Measurements from ENCODE around the gene MYH10.

MYH10 gene

DNA sequence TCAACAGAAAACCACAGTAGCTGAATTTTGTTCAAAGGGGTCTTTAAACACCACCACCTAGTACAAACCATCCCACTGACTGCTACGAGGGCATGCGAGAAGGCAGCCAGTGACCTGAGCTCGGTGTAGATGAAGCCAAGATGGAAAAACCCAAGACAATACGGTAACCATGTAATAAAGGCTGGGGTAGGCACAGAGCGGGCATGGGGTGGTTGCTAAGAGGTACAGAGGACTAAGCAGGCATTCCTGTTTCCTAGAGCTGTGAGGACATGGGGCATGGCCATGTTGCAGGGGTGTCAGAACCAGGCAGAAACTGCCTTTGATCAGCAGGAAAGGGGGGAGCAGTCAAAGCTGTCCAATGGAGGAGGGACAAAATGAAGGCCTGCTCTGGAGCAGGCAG, 142.8 kb downstream of the MYH10 start:
- Histone ChIP-seq H3K4me1 (no peaks in the 10 kb centered on the region), H3K9me3 (no peaks in the 10 kb centered on the region), H3K27me3 (no peaks in the 10 kb centered on the region), H3K27ac (no peak overlapping the region), H3K4me3 (no peak overlapping the region), H3K36me3 (peaks cover 94 to 98% (median 95%) of the 10 kb centered on the region in 3 donors)
- no peak for DNase-seq
- intact Hi-C loops (cut with DNase I; ENCODE audit: low total_unique reads), result no loop called here
- TF ChIP-seq, protein P1, sequence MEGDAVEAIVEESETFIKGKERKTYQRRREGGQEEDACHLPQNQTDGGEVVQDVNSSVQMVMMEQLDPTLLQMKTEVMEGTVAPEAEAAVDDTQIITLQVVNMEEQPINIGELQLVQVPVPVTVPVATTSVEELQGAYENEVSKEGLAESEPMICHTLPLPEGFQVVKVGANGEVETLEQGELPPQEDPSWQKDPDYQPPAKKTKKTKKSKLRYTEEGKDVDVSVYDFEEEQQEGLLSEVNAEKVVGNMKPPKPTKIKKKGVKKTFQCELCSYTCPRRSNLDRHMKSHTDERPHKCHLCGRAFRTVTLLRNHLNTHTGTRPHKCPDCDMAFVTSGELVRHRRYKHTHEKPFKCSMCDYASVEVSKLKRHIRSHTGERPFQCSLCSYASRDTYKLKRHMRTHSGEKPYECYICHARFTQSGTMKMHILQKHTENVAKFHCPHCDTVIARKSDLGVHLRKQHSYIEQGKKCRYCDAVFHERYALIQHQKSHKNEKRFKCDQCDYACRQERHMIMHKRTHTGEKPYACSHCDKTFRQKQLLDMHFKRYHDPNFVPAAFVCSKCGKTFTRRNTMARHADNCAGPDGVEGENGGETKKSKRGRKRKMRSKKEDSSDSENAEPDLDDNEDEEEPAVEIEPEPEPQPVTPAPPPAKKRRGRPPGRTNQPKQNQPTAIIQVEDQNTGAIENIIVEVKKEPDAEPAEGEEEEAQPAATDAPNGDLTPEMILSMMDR (IDR thresholded peaks at IDR 0.05), result no peak

DNA sequence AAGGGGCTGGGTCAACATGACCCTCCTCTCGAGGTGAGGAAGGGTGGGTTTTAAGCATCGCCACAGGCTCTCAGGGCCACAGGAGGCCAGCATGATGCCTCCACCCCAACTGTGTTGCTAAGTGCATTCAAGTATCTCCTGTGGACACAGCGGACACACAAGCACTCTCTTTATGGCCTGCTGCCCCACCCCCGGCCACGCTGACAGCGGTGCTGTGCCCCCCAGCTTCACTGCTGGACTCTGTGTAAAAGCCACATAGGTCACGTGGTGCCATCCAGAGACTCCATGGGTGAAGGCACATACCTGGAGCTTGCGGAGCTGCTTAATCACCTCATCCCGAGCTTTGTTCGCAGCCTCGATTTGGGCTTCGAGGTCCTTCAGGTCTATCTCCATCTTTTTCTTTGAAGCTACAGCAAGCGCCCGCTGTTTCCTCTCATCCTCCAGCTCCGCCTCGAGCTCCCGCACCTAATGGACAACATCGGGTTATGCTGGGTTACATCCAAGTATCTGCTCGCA, 143.3 kb downstream of the MYH10 start:
- Histone ChIP-seq H3K4me3 (no peak overlapping the region), H3K36me3 (peaks cover 94 to 98% (median 95%) of the 10 kb centered on the region in 3 donors), H3K9me3 (no peaks in the 10 kb centered on the region), H3K4me1 (no peaks in the 10 kb centered on the region), H3K27ac (no peak overlapping the region), H3K27me3 (no peaks in the 10 kb centered on the region)
- intact Hi-C loops (cut with DNase I; ENCODE audit: low total_unique reads), result no loop called here
- TF ChIP-seq, protein P1 (IDR thresholded peaks at IDR 0.05), result no peak
- DNase-seq, result no peak

DNA sequence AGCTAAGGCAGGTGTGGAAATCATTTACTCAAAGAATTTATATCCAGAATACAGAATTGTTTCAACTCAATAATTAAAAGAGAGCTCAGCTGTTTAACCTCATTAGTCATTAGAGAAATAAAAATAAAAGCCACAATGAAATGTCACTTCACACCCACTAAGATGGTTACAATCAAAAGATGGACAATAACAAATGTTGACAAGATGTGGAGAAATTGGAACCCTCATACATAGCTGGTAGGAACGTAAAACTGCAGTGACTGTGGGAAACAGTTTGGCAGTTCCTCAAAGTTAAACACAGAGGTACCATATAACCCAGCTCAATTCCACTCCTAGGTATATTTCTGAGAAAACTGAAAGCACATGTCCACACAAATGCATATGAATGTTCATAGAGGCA, 145.0 kb downstream of the MYH10 start:
- H3K36me3 ChIP-seq, result peaks cover 94 to 95% (median 94%) of the 10 kb centered on the region in 3 donors
- H3K27me3 ChIP-seq, result no peaks in the 10 kb centered on the region
- no peak for DNase-seq

DNA sequence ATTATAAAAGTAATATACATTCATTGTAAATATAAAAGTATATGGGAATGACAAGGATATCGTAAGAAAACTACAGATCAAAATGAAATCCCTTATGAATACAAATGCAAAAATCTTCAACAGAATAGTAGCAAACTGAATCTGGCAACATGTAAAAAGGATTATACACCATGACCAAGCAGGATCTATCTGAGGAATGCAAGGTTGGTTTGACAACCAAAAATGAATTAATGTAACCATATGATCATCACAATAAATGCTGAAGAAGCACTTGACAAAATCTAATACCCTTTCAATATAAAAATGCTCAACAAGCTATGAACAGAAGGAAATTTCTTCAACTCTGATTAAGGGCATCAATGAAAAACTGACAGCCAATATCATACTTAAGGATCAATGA, 146.1 kb downstream of the MYH10 start:
- intact Hi-C loops (cut with DNase I; ENCODE audit: low total_unique reads), result no loop called here
- no peaks in the 10 kb centered on the region for H3K9me3 ChIP-seq
- no peaks in the 10 kb centered on the region for H3K27me3 ChIP-seq
- TF ChIP-seq, protein P1 (IDR thresholded peaks at IDR 0.05), result no peak
- no peak overlapping the region for H3K4me3 ChIP-seq
- H3K4me1 ChIP-seq, result peaks cover 0 to 22% (median 6%) of the 10 kb centered on the region in 4 donors
- H3K27ac ChIP-seq, result no peak overlapping the region
- no peak for DNase-seq
- peaks cover 95 to 97% (median 96%) of the 10 kb centered on the region in 3 donors for H3K36me3 ChIP-seq

More for the DNA sequence above, 145.0 kb downstream of the MYH10 start:
- peaks cover 0 to 13% (median under 1%) of the 10 kb centered on the region in 4 donors for H3K4me1 ChIP-seq
- H3K4me3 ChIP-seq, result no peak overlapping the region
- intact Hi-C loops (cut with DNase I; ENCODE audit: low total_unique reads), result no loop called here
- H3K27ac ChIP-seq, result no peak overlapping the region
- TF ChIP-seq, protein P1 (IDR thresholded peaks at IDR 0.05), result no peak
- H3K9me3 ChIP-seq, result no peaks in the 10 kb centered on the region

DNA sequence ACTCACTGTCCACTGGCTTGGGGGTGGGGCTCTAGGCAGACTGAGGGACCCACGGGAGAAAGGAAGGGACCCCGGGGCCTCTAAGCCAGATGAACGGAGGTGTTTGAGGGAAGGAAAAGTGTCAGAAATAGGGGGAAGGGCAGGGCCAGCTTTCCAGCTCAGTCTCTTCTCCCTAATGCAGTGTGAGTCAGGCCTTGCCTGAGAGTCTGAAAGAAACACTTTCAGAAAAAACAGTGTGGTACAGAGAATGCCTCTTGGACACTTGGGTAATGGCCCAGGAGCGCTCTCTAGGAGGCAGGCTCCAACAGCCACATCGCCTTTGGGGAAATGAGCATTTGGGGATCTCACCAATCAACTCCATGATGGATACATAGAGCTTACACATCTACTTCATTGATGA, 148.0 kb downstream of the MYH10 start:
- H3K4me3 ChIP-seq, result no peak overlapping the region
- TF ChIP-seq, protein P1 (IDR thresholded peaks at IDR 0.05), result no peak
- H3K4me1 ChIP-seq, result peaks cover 0 to 22% (median 8%) of the 10 kb centered on the region in 4 donors
- no peaks in the 10 kb centered on the region for H3K9me3 ChIP-seq
- intact Hi-C loops (cut with DNase I; ENCODE audit: low total_unique reads), result no loop called here
- H3K27ac ChIP-seq, result peak overlapping the region in 1 of 2 donors; percentile 41
- H3K27me3 ChIP-seq, result no peaks in the 10 kb centered on the region
- DNase-seq, result no peak
- H3K36me3 ChIP-seq, result peaks cover 95 to 97% (median 95%) of the 10 kb centered on the region in 3 donors

All from tibial artery (tissue), 4 donors.